Loucy (cell line): ENCODE measurements around the gene TNFRSF8.

Experiments
- H2AFZ ChIP-seq: fragments of 200-600 bp; sonication (generic); 2 replicates; pipeline ENCODE4 v1.6.0; 2016; ENCODE audit warnings: antibody characterized with exemption, mild to moderate bottlenecking, low read length, moderate library complexity
- H3F3A ChIP-seq: fragments of 200-600 bp; 2 replicates; pipeline ENCODE4 v1.6.0; 2016; ENCODE audit warnings: antibody characterized with exemption, low read depth, mild to moderate bottlenecking
- H3K27me3 ChIP-seq: fragments of 200-600 bp; sonication (generic); 2 replicates; pipeline ENCODE4 v1.6.1; 2014; ENCODE audit warnings: low read length, mild to moderate bottlenecking; ENCODE audit not compliant: insufficient read depth, poor library complexity, severe bottlenecking
- H3K36me3 ChIP-seq: fragments of 200-600 bp; sonication (generic); 2 replicates; pipeline ENCODE4 v1.6.1; 2016; ENCODE audit warnings: low read length; ENCODE audit not compliant: insufficient read depth
- H3K4me1 ChIP-seq: fragments of 200-600 bp; sonication (generic); 2 replicates; pipeline ENCODE4 v1.5.1; 2014; ENCODE audit warnings: low read length, mild to moderate bottlenecking; ENCODE audit not compliant: insufficient read depth, poor library complexity, severe bottlenecking
- H3K4me2 ChIP-seq: fragments of 200-600 bp; sonication (generic); 2 replicates; pipeline ENCODE4 v1.6.0; 2014; ENCODE audit warnings: antibody characterized with exemption, low read length, low read depth, mild to moderate bottlenecking; ENCODE audit not compliant: poor library complexity, severe bottlenecking
- H3K4me3 ChIP-seq: fragments of 200-600 bp; sonication (generic); 2 replicates; pipeline ENCODE4 v1.5.1; 2014; ENCODE audit warnings: low read length, mild to moderate bottlenecking, mixed read lengths; ENCODE audit not compliant: poor library complexity, severe bottlenecking
- H3K79me2 ChIP-seq: fragments of 200-600 bp; sonication (generic); 2 replicates; pipeline ENCODE4 v1.6.1; 2014; ENCODE audit warnings: low read length; ENCODE audit not compliant: insufficient read depth
- H3K9ac ChIP-seq: fragments of 200-600 bp; sonication (generic); 2 replicates; pipeline ENCODE4 v1.6.0; 2014; ENCODE audit warnings: mild to moderate bottlenecking, low read depth, low read length, moderate library complexity; ENCODE audit not compliant: poor library complexity, severe bottlenecking
- H3K9me2 ChIP-seq: fragments of 200-600 bp; sonication (generic); replicated peaks from 2 replicates; pipeline ENCODE4 v1.6.1; 2016; ENCODE audit warnings: low read depth, low read length, mixed read lengths
- H3K9me3 ChIP-seq: fragments of 200-600 bp; sonication (generic); 2 replicates; pipeline ENCODE4 v1.6.1; 2014; ENCODE audit warnings: mild to moderate bottlenecking, antibody characterized with exemption, low read length, low read depth; ENCODE audit not compliant: insufficient read depth
- H4K20me1 ChIP-seq: fragments of 200-600 bp; sonication (generic); 2 replicates; pipeline ENCODE4 v1.6.0; 2014; ENCODE audit warnings: antibody characterized with exemption, low read length, mild to moderate bottlenecking; ENCODE audit not compliant: insufficient read depth, poor library complexity, severe bottlenecking
- CTCF ChIP-seq: fragments of 200-600 bp; sonication (generic); conservative IDR thresholded peaks from 2 replicates; pipeline ENCODE4 v1.5.1; 2014; ENCODE audit warnings: mild to moderate bottlenecking, antibody characterized with exemption, low read length
- EZH2phosphoT487 ChIP-seq: fragments of 200-600 bp; IDR thresholded peaks from 2 replicates; pipeline ENCODE4 v1.6.1; 2018; ENCODE audit warnings: antibody characterized with exemption, mild to moderate bottlenecking, moderate library complexity, borderline replicate concordance

Gene TNFRSF8

DNA sequence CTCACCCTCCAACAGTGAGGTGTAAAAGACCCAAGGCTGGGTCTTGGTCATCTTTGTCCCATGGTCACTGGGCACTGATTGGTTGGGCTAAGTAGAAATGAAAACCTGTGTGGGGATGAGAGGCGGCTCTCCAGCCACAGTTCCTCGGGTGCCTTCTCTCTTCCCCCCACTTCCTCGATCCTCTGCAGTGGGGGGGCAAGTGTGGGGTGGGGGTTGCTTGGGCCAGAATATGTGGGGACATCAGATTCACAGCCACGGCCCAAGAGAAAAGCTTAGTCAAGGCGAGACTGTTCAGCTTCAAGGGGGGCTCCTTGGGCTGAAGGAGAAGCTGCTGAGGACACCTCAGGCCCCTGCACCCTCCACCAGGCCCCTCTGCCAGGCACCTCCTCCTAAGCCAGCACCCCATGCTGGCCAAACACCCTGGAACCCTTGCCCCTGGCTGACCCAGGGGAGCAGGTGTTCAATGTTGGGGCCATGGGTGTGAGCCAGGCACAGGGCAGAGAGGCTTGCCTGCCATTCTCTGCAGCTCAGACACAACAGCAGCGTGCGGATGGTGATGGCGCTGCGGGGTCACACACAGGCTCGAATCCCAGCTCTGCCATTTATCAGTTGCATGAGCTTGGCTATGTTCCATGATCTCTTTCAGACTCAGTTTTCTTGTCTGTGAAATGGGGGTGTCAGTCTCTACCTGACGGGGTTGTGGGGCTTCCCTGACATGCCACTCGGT, 82.7 kb downstream of the TNFRSF8 start:
- Histone ChIP-seq H3K4me1 (peaks cover 43% of the 10 kb centered on the region), H3K4me2 (no peak overlapping the region)
- TF ChIP-seq EZH2phosphoT487: no peak
- TF ChIP-seq CTCF: no peak

DNA sequence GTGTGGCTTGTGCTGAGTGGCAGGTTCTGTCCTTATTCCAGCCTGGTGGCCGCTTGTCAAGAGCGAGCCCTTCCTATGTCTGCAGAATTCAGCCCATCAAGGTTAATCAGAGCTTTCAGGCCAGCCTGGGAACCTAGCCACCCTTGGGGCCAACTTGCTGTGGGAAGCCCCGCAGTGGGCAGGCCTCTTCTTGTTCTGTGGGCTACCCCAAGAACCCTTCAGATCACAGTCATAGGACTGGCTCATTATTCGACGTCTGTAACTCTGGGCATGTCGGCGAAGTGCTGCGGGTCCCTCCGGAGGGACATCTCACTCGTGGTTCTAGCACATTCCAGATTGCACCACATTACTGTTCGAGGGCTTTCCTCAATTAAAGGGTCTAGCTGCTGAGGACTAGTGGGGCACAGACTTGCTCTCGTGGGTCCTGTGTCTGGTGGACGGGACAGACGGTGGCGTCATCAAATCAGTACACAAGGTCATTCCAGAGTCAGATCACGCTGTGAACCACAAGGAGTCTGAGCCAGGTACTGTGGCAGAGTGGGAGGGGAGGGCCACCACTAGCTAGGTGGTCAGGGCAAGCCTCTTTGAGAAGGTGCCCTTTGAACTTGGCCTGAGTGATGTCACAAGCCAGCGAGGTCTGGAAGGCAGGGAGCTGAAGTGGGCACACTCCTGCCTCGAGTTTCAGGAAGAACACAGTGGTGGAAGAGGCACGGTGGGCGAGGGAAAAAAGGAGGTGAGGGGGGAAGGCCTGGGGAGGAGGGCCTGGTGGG, 83.4 kb downstream of the TNFRSF8 start:
- TF ChIP-seq EZH2phosphoT487 (no peak), CTCF (no peak)
- Histone ChIP-seq H3K79me2 (no peaks in the 10 kb centered on the region), H3K27me3 (no peaks in the 10 kb centered on the region), H3K9me3 (no peaks in the 10 kb centered on the region), H3K4me2 (no peak overlapping the region), H4K20me1 (no peaks in the 10 kb centered on the region), H3K9me2 (no peaks in the 10 kb centered on the region), H3K4me3 (no peak overlapping the region), H3K9ac (peak overlapping the region; percentile 1), H3K4me1 (peaks cover 51% of the 10 kb centered on the region), H2AFZ (no peak overlapping the region), H3F3A (peaks cover 6% of the 10 kb centered on the region; the same call in 1 of the 2 replicates), H3K36me3 (no peaks in the 10 kb centered on the region)

More for the DNA sequence above, 82.7 kb downstream of the TNFRSF8 start:
- Histone ChIP-seq H2AFZ (no peak overlapping the region), H3K9me2 (no peaks in the 10 kb centered on the region), H3K9me3 (no peaks in the 10 kb centered on the region), H3K36me3 (no peaks in the 10 kb centered on the region), H3K27me3 (no peaks in the 10 kb centered on the region), H3F3A (no peaks in the 10 kb centered on the region), H4K20me1 (no peaks in the 10 kb centered on the region), H3K79me2 (no peaks in the 10 kb centered on the region), H3K4me3 (no peak overlapping the region), H3K9ac (no peak overlapping the region)

DNA sequence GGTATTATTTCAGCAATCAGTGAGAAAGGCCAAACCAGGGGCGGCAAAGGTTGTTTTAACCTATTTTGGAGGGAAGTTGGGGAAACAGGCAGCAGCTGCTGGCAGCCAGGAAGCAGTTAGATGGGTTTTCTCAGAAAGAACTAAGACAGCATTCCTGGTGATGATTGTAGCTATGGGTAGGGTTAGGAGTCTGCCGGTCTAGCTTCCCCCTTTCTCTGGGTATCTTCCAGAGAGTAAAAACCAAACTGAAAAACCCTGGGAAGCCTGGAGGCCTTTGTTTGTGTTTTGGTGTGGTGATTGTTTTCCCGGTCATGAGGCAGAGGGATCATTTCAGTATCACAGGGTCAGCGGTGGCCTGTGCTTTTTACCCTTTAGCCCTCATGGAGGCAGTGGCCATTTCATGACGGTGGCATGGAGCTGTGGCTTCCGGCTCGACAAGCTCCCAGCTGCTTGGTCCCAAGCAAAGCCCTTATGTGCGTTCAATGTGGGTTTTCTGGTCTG, 84.1 kb downstream of the TNFRSF8 start:
- H3K79me2 ChIP-seq: no peaks in the 10 kb centered on the region

More for the DNA sequence above, 84.1 kb downstream of the TNFRSF8 start:
- no peak for TF ChIP-seq EZH2phosphoT487
- TF ChIP-seq CTCF: no peak
- Histone ChIP-seq H3K9me3 (no peaks in the 10 kb centered on the region), H3K27me3 (no peaks in the 10 kb centered on the region), H3K4me1 (peaks cover 58% of the 10 kb centered on the region), H3K36me3 (no peaks in the 10 kb centered on the region), H3K9me2 (no peaks in the 10 kb centered on the region), H3F3A (peaks cover 6% of the 10 kb centered on the region; the same call in 1 of the 2 replicates), H2AFZ (no peak overlapping the region; the same call in 1 of the 2 replicates), H3K9ac (peak overlapping the region; percentile 16), H3K4me3 (no peak overlapping the region), H3K4me2 (no peak overlapping the region), H4K20me1 (no peaks in the 10 kb centered on the region)
